HuH-7 (cell line): Measurements from ENCODE around the gene KDM8.
"Not testable (repeated sequence)": the region's sequence is repeated elsewhere in the genome, so short reads cannot be mapped to it uniquely, and the experiment has no call there.

Experiments
- DNase-seq: peaks from one replicate; pipeline ENCODE4 v3.0.0; 2011; ENCODE audit warnings: low spot score

KDM8 gene

GRCh38 chr16:27191352-27191924, 11.9 kb upstream of the KDM8 start:
- DNase-seq = no peak

GRCh38 chr16:27193300-27193990, 9.9 kb upstream of the KDM8 start:
- DNase-seq = peak; percentile 59

GRCh38 chr16:27195076-27195741, 8.1 kb upstream of the KDM8 start:
- no peak for DNase-seq

- DNase-seq = no peak
Measured at GRCh38 chr16:27195941-27196595, 7.3 kb upstream of the KDM8 start.

- DNase-seq = no peak
Measured at GRCh38 chr16:27197004-27197403, 6.3 kb upstream of the KDM8 start.

- no peak for DNase-seq
Measured at GRCh38 chr16:27198451-27199234, 4.7 kb upstream of the KDM8 start.

GRCh38 chr16:27199235-27199586, 4.1 kb upstream of the KDM8 start:
- DNase-seq = no peak

- DNase-seq = no peak
Measured at GRCh38 chr16:27199736-27200135, 3.6 kb upstream of the KDM8 start.

- DNase-seq = not testable (repeated sequence)
Measured at GRCh38 chr16:27200914-27201313, 2.4 kb upstream of the KDM8 start.

- DNase-seq = peak; percentile 82
Measured at GRCh38 chr16:27202923-27203506, 311 bp upstream of the KDM8 start.

GRCh38 chr16:27204312-27204915, 1.1 kb downstream of the KDM8 start:
- DNase-seq = no peak

- no peak for DNase-seq
Measured at GRCh38 chr16:27205423-27206065, 2.2 kb downstream of the KDM8 start.

- DNase-seq = not testable (repeated sequence)
Measured at GRCh38 chr16:27207121-27207520, 3.8 kb downstream of the KDM8 start.

GRCh38 chr16:27208081-27208680, 4.9 kb downstream of the KDM8 start:
- DNase-seq = peak; percentile 67

GRCh38 chr16:27208796-27209195, 5.5 kb downstream of the KDM8 start:
- DNase-seq = no peak

GRCh38 chr16:27209591-27209990, 6.3 kb downstream of the KDM8 start:
- DNase-seq = no peak

- DNase-seq = no peak
Measured at GRCh38 chr16:27210174-27210573, 6.8 kb downstream of the KDM8 start.

GRCh38 chr16:27211026-27211425, 7.7 kb downstream of the KDM8 start:
- DNase-seq = no peak

GRCh38 chr16:27214084-27214961, 11.0 kb downstream of the KDM8 start:
- peak; percentile 51 for DNase-seq
